Fibroblast of peridontal ligament (primary cell): Measurements from ENCODE around the gene KYAT1.
"Not testable (repeated sequence)": the region's sequence is repeated elsewhere in the genome, so short reads cannot be mapped to it uniquely, and the experiment has no call there.

Experiments used
- DNase-seq: peaks from one replicate; pipeline ENCODE4 v3.0.0-alpha.2; 2010; ENCODE audit errors: extremely low read depth

The KYAT1 gene

GRCh38 chr9:128885376-128885775, 3.6 kb upstream of the KYAT1 start:
- DNase-seq: no peak

- DNase-seq: no peak
Observed at GRCh38 chr9:128884164-128884563, 2.4 kb upstream of the KYAT1 start.

- no peak for DNase-seq
Observed at GRCh38 chr9:128882677-128883603, 1.2 kb upstream of the KYAT1 start.

GRCh38 chr9:128877852-128878251, 3.9 kb downstream of the KYAT1 start:
- no peak for DNase-seq

- DNase-seq: not testable (repeated sequence)
Observed at GRCh38 chr9:128870941-128871265, 10.8 kb downstream of the KYAT1 start.

GRCh38 chr9:128870128-128870940, 11.4 kb downstream of the KYAT1 start:
- DNase-seq: no peak

- DNase-seq: peak; percentile 49
Observed at GRCh38 chr9:128863647-128864046, 18.1 kb downstream of the KYAT1 start.

GRCh38 chr9:128862401-128862851, 19.3 kb downstream of the KYAT1 start:
- no peak for DNase-seq

GRCh38 chr9:128861501-128861900, 20.2 kb downstream of the KYAT1 start:
- DNase-seq: no peak

GRCh38 chr9:128860937-128861336, 20.8 kb downstream of the KYAT1 start:
- no peak for DNase-seq

- DNase-seq: not testable (repeated sequence)
Observed at GRCh38 chr9:128858476-128858875, 23.3 kb downstream of the KYAT1 start.

GRCh38 chr9:128854454-128854853, 27.3 kb downstream of the KYAT1 start:
- DNase-seq: not testable (repeated sequence)

GRCh38 chr9:128852646-128853045, 29.1 kb downstream of the KYAT1 start:
- DNase-seq: not testable (repeated sequence)

GRCh38 chr9:128851779-128852600, 29.8 kb downstream of the KYAT1 start:
- peak; percentile 67 for DNase-seq

GRCh38 chr9:128851024-128851423, 30.7 kb downstream of the KYAT1 start:
- not testable (repeated sequence) for DNase-seq

GRCh38 chr9:128847803-128848202, 33.9 kb downstream of the KYAT1 start:
- DNase-seq: no peak

GRCh38 chr9:128846680-128847030, 35.1 kb downstream of the KYAT1 start:
- no peak for DNase-seq

- DNase-seq: no peak
Observed at GRCh38 chr9:128845186-128845931, 36.4 kb downstream of the KYAT1 start.

GRCh38 chr9:128843171-128843570, 38.6 kb downstream of the KYAT1 start:
- DNase-seq: not testable (repeated sequence)

- no peak for DNase-seq
Observed at GRCh38 chr9:128841694-128842492, 39.9 kb downstream of the KYAT1 start.
